PC-9 (cell line): ENCODE data around the gene CAPZB.

Experiments
- CTCF ChIP-seq: fragments of 200-600 bp; sonication (generic); conservative IDR thresholded peaks from 2 replicates; pipeline ENCODE4 v1.6.1; 2017; ENCODE audit warnings: mixed run types, antibody characterized with exemption, mild to moderate bottlenecking, moderate library complexity
- EZH2 ChIP-seq: fragments of 200-600 bp; sonication (generic); IDR thresholded peaks from 2 replicates; pipeline ENCODE4 v1.8.0; 2017; ENCODE audit warnings: antibody characterized with exemption, low read depth

DNA sequence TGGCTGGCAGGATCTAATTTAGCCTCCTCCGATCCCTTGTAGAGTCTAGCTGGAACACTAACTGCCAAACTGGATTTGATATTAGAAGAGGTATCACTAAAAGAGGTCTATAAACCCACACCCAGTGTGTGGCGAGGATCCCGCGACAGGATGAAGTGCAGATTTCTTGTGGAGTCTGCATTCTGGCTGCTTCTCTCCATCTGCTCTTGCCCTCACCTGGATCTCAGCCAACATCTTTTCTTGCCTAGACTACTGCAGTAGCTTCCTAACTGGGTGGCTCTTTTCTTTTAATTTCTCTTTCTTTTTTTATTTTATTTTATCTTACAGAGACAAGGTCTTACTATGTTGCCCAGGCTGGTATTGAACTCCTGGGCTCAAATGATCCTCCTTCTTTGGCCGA, 48.9 kb upstream of the CAPZB start:
- no peak for TF ChIP-seq CTCF
- no peak for TF ChIP-seq EZH2
